HG02678 (cell line): ENCODE results near the gene GASK1A.

ENCODE experiments used
- ATAC-seq: cut with Tn5 transposase; IDR thresholded peaks from one replicate; pipeline ENCODE4 v1.9.1; 2021; ENCODE audit warnings: mild to moderate bottlenecking, moderate library complexity; ENCODE audit not compliant: unreplicated experiment

Gene GASK1A

DNA sequence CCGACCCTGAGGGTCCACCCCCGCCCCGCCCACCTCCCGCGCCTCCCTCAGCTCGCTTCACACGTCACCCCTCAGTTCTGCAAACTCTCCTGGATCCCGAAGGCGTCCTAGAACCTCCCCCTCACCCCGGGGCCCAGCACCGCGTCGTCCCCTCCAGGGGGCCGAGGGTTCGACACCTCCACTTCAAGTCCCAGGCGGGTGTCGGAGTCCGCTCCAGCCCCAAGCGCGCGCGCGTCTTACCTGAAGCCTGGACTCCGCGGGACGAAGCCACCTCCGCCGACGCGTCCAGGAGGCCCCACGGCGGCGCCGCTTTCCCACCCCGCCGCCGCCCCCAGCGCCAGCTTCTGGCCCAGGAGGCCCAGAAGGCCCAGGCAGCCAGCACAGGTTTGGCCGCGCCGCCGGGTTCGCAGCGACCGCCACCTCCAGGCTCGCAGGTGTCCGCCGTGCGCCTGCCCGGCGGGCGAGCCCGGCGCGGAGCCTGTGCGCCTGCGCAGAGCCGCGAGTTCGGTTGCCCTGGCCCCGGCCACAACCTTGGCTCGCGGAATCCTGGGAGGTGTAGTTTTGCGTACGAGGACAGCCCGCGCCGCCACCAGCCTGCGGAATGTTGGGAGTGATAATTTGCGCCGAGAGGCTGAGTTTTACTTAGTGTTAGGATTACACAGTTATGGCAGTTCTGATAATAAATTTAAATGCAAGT, 126.6 kb downstream of the GASK1A start, which contains the start of gene POMGNT2:
Gene POMGNT2, minus strand, starts transcription at position 484 of the 697 bp plus-strand sequence. CDS start 24,648 bp downstream, outside the sequence.
- peak; percentile 97 for ATAC-seq

GRCh38 chr3:43106293-43106628, 127.2 kb downstream of the GASK1A start:
- no peak for ATAC-seq
